ENCODE data around the gene ZNF273.
"Not testable (repeated sequence)": the region's sequence is repeated elsewhere in the genome, so short reads cannot be mapped to it uniquely, and the experiment has no call there.

ZNF273 gene

GRCh38 chr7:64945503-64946175 lies 42.6 kb downstream of the ZNF273 start:
- Mint-ChIP-seq H3K27ac (no peak overlapping the region), H3K27me3 (peaks cover 60% of the 10 kb centered on the region)
- DNase-seq, result no peak

GRCh38 chr7:64946772-64947171 lies 43.7 kb downstream of the ZNF273 start:
- no peaks in the 10 kb centered on the region for H3K9me3 Mint-ChIP-seq
- H3K4me3 Mint-ChIP-seq, result peak overlapping the region in 1 of 2 donors; percentile 5
- peak in 1 of 2 donors; percentile 34 for DNase-seq
- H3K4me1 Mint-ChIP-seq, result no peaks in the 10 kb centered on the region
- H3K27me3 Mint-ChIP-seq, result peaks cover 65% of the 10 kb centered on the region
- H3K27ac Mint-ChIP-seq, result peak overlapping the region in 1 of 2 donors; percentile 40
- peak; percentile 83 for ATAC-seq

More at GRCh38 chr7:64945503-64946175, 42.6 kb downstream of the ZNF273 start:
- ATAC-seq, result no peak
- Mint-ChIP-seq H3K4me3 (no peak overlapping the region), H3K9me3 (no peaks in the 10 kb centered on the region), H3K4me1 (no peaks in the 10 kb centered on the region)

- no peaks in the 10 kb centered on the region for H3K4me1 Mint-ChIP-seq
- peaks cover 65% of the 10 kb centered on the region for H3K27me3 Mint-ChIP-seq
- ATAC-seq, result peak; percentile 45
- no peak overlapping the region for H3K27ac Mint-ChIP-seq
- H3K4me3 Mint-ChIP-seq, result peak overlapping the region; percentile 32 to 42
- DNase-seq, result no peak
- no peaks in the 10 kb centered on the region for H3K9me3 Mint-ChIP-seq
Observed at GRCh38 chr7:64947252-64948000, 44.4 kb downstream of the ZNF273 start.

- not testable (repeated sequence) for ATAC-seq, H3K4me3 Mint-ChIP-seq, H3K9me3 Mint-ChIP-seq, H3K4me1 Mint-ChIP-seq, DNase-seq, H3K27ac Mint-ChIP-seq
- peaks cover 65% of the 10 kb centered on the region for H3K27me3 Mint-ChIP-seq
Observed at GRCh38 chr7:64948774-64949173, 45.7 kb downstream of the ZNF273 start.

- not testable (repeated sequence) for H3K4me3 Mint-ChIP-seq, DNase-seq, H3K4me1 Mint-ChIP-seq, H3K9me3 Mint-ChIP-seq, ATAC-seq, H3K27ac Mint-ChIP-seq
- peaks cover 51% of the 10 kb centered on the region for H3K27me3 Mint-ChIP-seq
Observed at GRCh38 chr7:64950673-64951072, 47.6 kb downstream of the ZNF273 start.

GRCh38 chr7:64951250-64951848 lies 48.3 kb downstream of the ZNF273 start:
- Mint-ChIP-seq H3K27me3 (peaks cover 44% of the 10 kb centered on the region), H3K9me3 (no peaks in the 10 kb centered on the region), H3K4me3 (no peak overlapping the region), H3K4me1 (no peaks in the 10 kb centered on the region), H3K27ac (no peak overlapping the region)
- DNase-seq (no peak), ATAC-seq (no peak)

GRCh38 chr7:64959072-64959747 lies 56.1 kb downstream of the ZNF273 start:
- DNase-seq (no peak), ATAC-seq (no peak)
- no peak overlapping the region for H3K4me3 Mint-ChIP-seq
- H3K27ac Mint-ChIP-seq, result no peak overlapping the region
- H3K27me3 Mint-ChIP-seq, result peaks cover 25% of the 10 kb centered on the region
- H3K9me3 Mint-ChIP-seq, result peaks cover 7 to 10% of the 10 kb centered on the region in 2 donors
- no peaks in the 10 kb centered on the region for H3K4me1 Mint-ChIP-seq

- Mint-ChIP-seq H3K4me3 (no peak overlapping the region), H3K27ac (no peak overlapping the region), H3K4me1 (no peaks in the 10 kb centered on the region), H3K9me3 (peaks cover 0 to 18% of the 10 kb centered on the region in 2 donors), H3K27me3 (peaks cover 7% of the 10 kb centered on the region)
- DNase-seq, result no peak
- no peak for ATAC-seq
Observed at GRCh38 chr7:64965594-64965993, 62.5 kb downstream of the ZNF273 start.

GRCh38 chr7:64978497-64979203 lies 75.6 kb downstream of the ZNF273 start:
- Mint-ChIP-seq H3K27ac (no peak overlapping the region), H3K27me3 (no peaks in the 10 kb centered on the region), H3K4me3 (no peak overlapping the region), H3K9me3 (peaks cover 36 to 58% of the 10 kb centered on the region in 2 donors), H3K4me1 (no peaks in the 10 kb centered on the region)
- DNase-seq (no peak), ATAC-seq (no peak)

Data from stimulated activated naive CD8-positive, alpha-beta T cell treated with anti-CD3 and anti-CD28 coated beads, Interleukin-15, amount 100 ng/mL, for 72 hours (primary cell).